ENCODE data around the gene RHEX.

RHEX gene

DNA sequence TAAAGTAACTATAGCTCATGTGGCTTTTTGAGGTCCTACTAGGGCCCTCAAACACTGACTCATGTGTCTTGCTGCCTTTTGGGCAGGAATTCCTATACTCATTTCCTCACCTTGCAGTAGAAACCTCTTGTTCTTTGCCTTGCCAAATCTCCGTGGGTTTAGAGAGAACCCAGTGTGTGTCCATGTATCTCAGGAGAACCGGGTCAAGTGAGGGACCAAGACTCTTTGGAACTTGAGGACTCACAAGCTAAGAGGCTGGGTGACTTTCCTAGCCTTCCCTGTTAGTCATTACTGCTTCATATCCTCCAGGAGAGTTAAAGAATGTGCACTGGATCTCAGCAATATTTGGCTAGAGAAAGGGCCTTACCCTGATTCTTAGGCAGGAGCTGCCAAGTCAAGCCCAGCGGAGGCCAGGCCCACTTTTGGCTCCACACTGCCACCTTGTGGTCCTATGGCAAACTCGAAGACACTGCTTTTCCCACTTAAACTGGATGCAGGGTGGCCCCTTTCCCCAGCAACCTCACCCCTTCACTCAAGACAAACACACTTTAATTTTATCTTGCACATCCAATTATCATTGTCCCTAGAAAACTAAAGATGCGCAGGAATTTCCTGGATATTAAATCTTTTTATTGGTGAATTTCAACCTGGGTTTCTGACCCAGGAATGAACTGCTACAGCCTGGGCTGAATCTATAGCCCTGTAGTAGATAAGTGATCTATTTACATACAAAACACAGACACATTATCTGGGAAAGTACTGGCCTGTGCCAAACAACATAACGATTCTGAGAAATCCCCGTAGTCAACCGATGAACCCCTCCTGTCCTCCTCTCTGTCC lies 53.6 kb downstream of the RHEX start:
- H3K4me3 ChIP-seq (ENCODE audit: low read depth, low read length) = no peak overlapping the region
- DNase-seq (ENCODE audit: low read depth) = peak; percentile 86
- TF ChIP-seq CTCF (IDR thresholded peaks at IDR 0.05; ENCODE audit: insufficient read depth, low read depth, low read length, missing control alignments) = peak; percentile 88

GRCh38 chr1:206107168-206107544 lies 54.2 kb downstream of the RHEX start:
- DNase-seq (ENCODE audit: low read depth) = no peak
- TF ChIP-seq CTCF (IDR thresholded peaks at IDR 0.05; ENCODE audit: insufficient read depth, low read depth, low read length, missing control alignments) = no peak
- H3K4me3 ChIP-seq (ENCODE audit: low read depth, low read length) = no peak overlapping the region

- DNase-seq (ENCODE audit: low read depth) = no peak
- H3K4me3 ChIP-seq (ENCODE audit: low read depth, low read length) = no peak overlapping the region
- no peak for TF ChIP-seq CTCF (IDR thresholded peaks at IDR 0.05; ENCODE audit: insufficient read depth, low read depth, low read length, missing control alignments)
These were observed 55.7 kb downstream of the RHEX start for GRCh38 chr1:206108635-206109034.

DNA sequence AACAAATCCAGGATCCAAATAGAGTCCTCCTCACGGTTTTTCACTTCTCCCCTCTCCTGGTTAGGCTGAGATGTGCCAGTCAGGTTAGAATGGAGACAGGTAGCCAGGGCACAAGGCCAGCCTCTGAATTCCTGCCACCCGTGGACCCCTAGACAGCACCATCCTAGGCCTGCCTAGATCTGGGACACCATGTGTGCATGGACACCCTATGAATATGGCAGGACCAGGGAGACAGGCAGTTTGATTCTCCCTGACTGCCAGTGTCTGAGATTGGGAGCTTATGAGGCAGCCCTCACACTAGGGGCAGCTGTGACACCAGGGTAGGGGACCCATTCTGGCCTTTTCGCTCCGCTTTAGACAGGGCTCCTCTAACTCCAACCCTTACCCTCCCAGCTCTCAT lies 56.7 kb downstream of the RHEX start:
- H3K4me3 ChIP-seq (ENCODE audit: low read depth, low read length) = no peak overlapping the region
- DNase-seq (ENCODE audit: low read depth) = no peak
- TF ChIP-seq CTCF (IDR thresholded peaks at IDR 0.05; ENCODE audit: insufficient read depth, low read depth, low read length, missing control alignments) = no peak

- TF ChIP-seq CTCF (IDR thresholded peaks at IDR 0.05; ENCODE audit: insufficient read depth, low read depth, low read length, missing control alignments) = no peak
- DNase-seq (ENCODE audit: low read depth) = no peak
These were observed 57.2 kb downstream of the RHEX start for GRCh38 chr1:206110161-206110560.

DNA sequence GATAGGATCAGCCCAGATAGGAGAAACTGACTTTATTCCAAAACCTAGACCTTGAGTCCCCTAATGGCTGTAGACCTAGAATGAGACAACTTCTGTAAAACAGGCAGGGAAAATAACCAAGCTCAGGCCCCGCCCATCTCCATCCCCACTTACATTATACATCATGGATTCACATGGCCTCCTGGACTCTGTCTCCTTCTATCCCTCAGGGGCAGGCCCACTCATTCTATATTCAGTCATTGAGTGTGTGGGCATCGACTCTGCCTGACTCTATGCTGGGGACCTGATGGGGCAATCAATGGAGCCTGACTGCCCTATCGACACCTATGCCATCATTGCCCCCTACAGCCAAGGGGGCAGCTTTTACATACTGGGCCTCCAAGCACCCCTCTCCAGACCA lies 57.8 kb downstream of the RHEX start:
- no peak for TF ChIP-seq CTCF (IDR thresholded peaks at IDR 0.05; ENCODE audit: insufficient read depth, low read depth, low read length, missing control alignments)
- no peak for DNase-seq (ENCODE audit: low read depth)
- H3K4me3 ChIP-seq (ENCODE audit: low read depth, low read length) = no peak overlapping the region

More at GRCh38 chr1:206110161-206110560, 57.2 kb downstream of the RHEX start:
- no peak overlapping the region for H3K4me3 ChIP-seq (ENCODE audit: low read depth, low read length)
